Karpas-422 (cell line): ENCODE results near the gene SARDH. TPM values are rescaled to one million over a fixed set of nuclear protein-coding genes. Genes with fewer than 3 reads are reported as not detected.
A peak's percentile ranks its signal among the peaks of the same experiment; 100 is the strongest.

Experiments used
- DNase-seq: peaks from one replicate; pipeline ENCODE4 v3.0.0-alpha.2; 2015
- H2AFZ ChIP-seq: fragments of 200-600 bp; sonication (generic); 2 replicates; pipeline ENCODE4 v1.6.1; 2014; ENCODE audit warnings: antibody characterized with exemption, low read length, mixed read lengths
- H3K27ac ChIP-seq: fragments of 200-600 bp; sonication (generic); 2 replicates; pipeline ENCODE4 v1.5.1; 2014; ENCODE audit warnings: mild to moderate bottlenecking, low read length, moderate library complexity
- H3K27me3 ChIP-seq: fragments of 200-600 bp; sonication (generic); 2 replicates; pipeline ENCODE4 v1.6.1; 2014; ENCODE audit warnings: low read length, mixed read lengths
- H3K36me3 ChIP-seq: fragments of 200-600 bp; sonication (generic); 2 replicates; pipeline ENCODE4 v1.6.1; 2014; ENCODE audit warnings: low read length, mixed read lengths; ENCODE audit not compliant: insufficient read depth
- H3K4me1 ChIP-seq: fragments of 200-600 bp; sonication (generic); 2 replicates; pipeline ENCODE4 v1.6.1; 2014; ENCODE audit warnings: mild to moderate bottlenecking, low read length, mixed read lengths
- H3K4me2 ChIP-seq: fragments of 200-600 bp; sonication (generic); 2 replicates; pipeline ENCODE4 v1.6.1; 2014; ENCODE audit warnings: low read length, low read depth, mild to moderate bottlenecking; ENCODE audit not compliant: poor library complexity, severe bottlenecking
- H3K4me3 ChIP-seq: fragments of 200-600 bp; sonication (generic); 2 replicates; pipeline ENCODE4 v1.5.1; 2014; ENCODE audit warnings: mild to moderate bottlenecking, antibody characterized with exemption, low read length, mixed read lengths
- H3K79me2 ChIP-seq: fragments of 200-600 bp; sonication (generic); 2 replicates; pipeline ENCODE4 v1.6.1; 2014; ENCODE audit warnings: mild to moderate bottlenecking, low read length, mixed read lengths
- H3K9ac ChIP-seq: fragments of 200-600 bp; sonication (generic); 2 replicates; pipeline ENCODE4 v1.6.0; 2014; ENCODE audit warnings: low read length
- H3K9me2 ChIP-seq: fragments of 200-600 bp; sonication (generic), shearing (Covaris generic); replicated peaks from 2 replicates; pipeline ENCODE4 v1.6.0; 2014; ENCODE audit warnings: mild to moderate bottlenecking, low read length, moderate library complexity; ENCODE audit not compliant: insufficient read depth
- H3K9me3 ChIP-seq: fragments of 300-700, 200-600 bp; sonication (generic); 2 replicates; pipeline ENCODE4 v1.6.1; 2014; ENCODE audit warnings: low read length, mixed read lengths
- H4K20me1 ChIP-seq: fragments of 200-600 bp; sonication (generic); 2 replicates; pipeline ENCODE4 v1.6.1; 2014; ENCODE audit warnings: mild to moderate bottlenecking, antibody characterized with exemption, low read length, low read depth; ENCODE audit not compliant: insufficient read depth
- total RNA-seq: library from RNA; depleted of rRNA; stranded (reverse); fragments of >200 nt; shearing (Covaris generic); gene quantifications from 2 replicates; pipeline ENCODE4 v1.2.3, GENCODE V29; 2014; ENCODE audit warnings: low replicate concordance

Gene SARDH
- total RNA-seq, 1 experiment from 2014 or later, result not detected

GRCh38 chr9:133729617-133730281 is 8.4 kb downstream of the SARDH start:
- no peak overlapping the region for H3K9ac ChIP-seq
- H3K4me2 ChIP-seq, result no peak overlapping the region
- H3K4me3 ChIP-seq, result no peak overlapping the region
- no peaks in the 10 kb centered on the region for H3K27me3 ChIP-seq
- DNase-seq, result no peak
- H4K20me1 ChIP-seq, result no peaks in the 10 kb centered on the region
- no peaks in the 10 kb centered on the region for H3K4me1 ChIP-seq
- H3K36me3 ChIP-seq, result no peaks in the 10 kb centered on the region
- no peaks in the 10 kb centered on the region for H3K9me3 ChIP-seq
- H3K9me2 ChIP-seq, result no peaks in the 10 kb centered on the region
- no peak overlapping the region for H2AFZ ChIP-seq
- no peaks in the 10 kb centered on the region for H3K79me2 ChIP-seq
- H3K27ac ChIP-seq, result no peak overlapping the region

GRCh38 chr9:133728856-133729616 is 9.1 kb downstream of the SARDH start:
- Histone ChIP-seq H2AFZ (no peak overlapping the region), H3K9ac (no peak overlapping the region), H3K4me1 (no peaks in the 10 kb centered on the region), H3K9me3 (no peaks in the 10 kb centered on the region), H3K79me2 (no peaks in the 10 kb centered on the region), H4K20me1 (no peaks in the 10 kb centered on the region), H3K4me3 (no peak overlapping the region), H3K4me2 (no peak overlapping the region), H3K27me3 (no peaks in the 10 kb centered on the region), H3K9me2 (no peaks in the 10 kb centered on the region), H3K27ac (no peak overlapping the region), H3K36me3 (no peaks in the 10 kb centered on the region)
- DNase-seq, result no peak

- no peak overlapping the region for H3K4me3 ChIP-seq
- H3K9ac ChIP-seq, result no peak overlapping the region
- H2AFZ ChIP-seq, result no peak overlapping the region
- H4K20me1 ChIP-seq, result no peaks in the 10 kb centered on the region
- H3K27me3 ChIP-seq, result no peaks in the 10 kb centered on the region
- H3K36me3 ChIP-seq, result no peaks in the 10 kb centered on the region
- H3K4me2 ChIP-seq, result no peak overlapping the region
- no peaks in the 10 kb centered on the region for H3K9me2 ChIP-seq
- no peak overlapping the region for H3K27ac ChIP-seq
- H3K4me1 ChIP-seq, result no peaks in the 10 kb centered on the region
- no peaks in the 10 kb centered on the region for H3K9me3 ChIP-seq
- DNase-seq, result no peak
- no peaks in the 10 kb centered on the region for H3K79me2 ChIP-seq
Observed at GRCh38 chr9:133727876-133728441, 10.2 kb downstream of the SARDH start.

- Histone ChIP-seq H3K4me2 (no peak overlapping the region), H3K9me2 (no peaks in the 10 kb centered on the region), H3K27me3 (no peaks in the 10 kb centered on the region), H3K4me1 (no peaks in the 10 kb centered on the region), H4K20me1 (no peaks in the 10 kb centered on the region), H3K9ac (no peak overlapping the region), H3K79me2 (no peaks in the 10 kb centered on the region), H3K9me3 (no peaks in the 10 kb centered on the region), H2AFZ (no peak overlapping the region), H3K27ac (no peak overlapping the region), H3K36me3 (no peaks in the 10 kb centered on the region), H3K4me3 (no peak overlapping the region)
- no peak for DNase-seq
Observed at GRCh38 chr9:133727277-133727875, 10.8 kb downstream of the SARDH start.

- no peaks in the 10 kb centered on the region for H3K4me1 ChIP-seq
- no peaks in the 10 kb centered on the region for H3K36me3 ChIP-seq
- H3K27ac ChIP-seq, result no peak overlapping the region
- no peaks in the 10 kb centered on the region for H4K20me1 ChIP-seq
- H3K4me2 ChIP-seq, result no peak overlapping the region
- peak; percentile 73 for DNase-seq
- H3K9me3 ChIP-seq, result no peaks in the 10 kb centered on the region
- no peak overlapping the region for H2AFZ ChIP-seq
- H3K79me2 ChIP-seq, result no peaks in the 10 kb centered on the region
- no peaks in the 10 kb centered on the region for H3K9me2 ChIP-seq
- no peaks in the 10 kb centered on the region for H3K27me3 ChIP-seq
- no peak overlapping the region for H3K9ac ChIP-seq
- H3K4me3 ChIP-seq, result no peak overlapping the region
Observed at GRCh38 chr9:133726401-133727276, 11.5 kb downstream of the SARDH start.

GRCh38 chr9:133725886-133726285 is 12.3 kb downstream of the SARDH start:
- no peaks in the 10 kb centered on the region for H3K27me3 ChIP-seq
- H4K20me1 ChIP-seq, result no peaks in the 10 kb centered on the region
- H3K9me3 ChIP-seq, result no peaks in the 10 kb centered on the region
- H3K4me3 ChIP-seq, result no peak overlapping the region
- H2AFZ ChIP-seq, result no peak overlapping the region
- H3K79me2 ChIP-seq, result no peaks in the 10 kb centered on the region
- no peak overlapping the region for H3K9ac ChIP-seq
- H3K27ac ChIP-seq, result no peak overlapping the region
- no peaks in the 10 kb centered on the region for H3K36me3 ChIP-seq
- no peak for DNase-seq
- no peaks in the 10 kb centered on the region for H3K4me1 ChIP-seq
- H3K4me2 ChIP-seq, result no peak overlapping the region
- no peaks in the 10 kb centered on the region for H3K9me2 ChIP-seq

GRCh38 chr9:133718563-133719315 is 19.4 kb downstream of the SARDH start:
- H3K4me2 ChIP-seq, result no peak overlapping the region
- no peak overlapping the region for H2AFZ ChIP-seq
- H3K27ac ChIP-seq, result no peak overlapping the region
- H3K27me3 ChIP-seq, result no peaks in the 10 kb centered on the region
- no peaks in the 10 kb centered on the region for H3K4me1 ChIP-seq
- no peak for DNase-seq
- no peaks in the 10 kb centered on the region for H3K36me3 ChIP-seq
- H3K4me3 ChIP-seq, result no peak overlapping the region
- H4K20me1 ChIP-seq, result peaks cover 3% of the 10 kb centered on the region; the same call in 1 of the 2 replicates
- no peaks in the 10 kb centered on the region for H3K9me2 ChIP-seq
- no peak overlapping the region for H3K9ac ChIP-seq
- H3K9me3 ChIP-seq, result no peaks in the 10 kb centered on the region
- no peaks in the 10 kb centered on the region for H3K79me2 ChIP-seq
